Erythroblast (primary cell): ENCODE results near the gene CDK5R2.

Experiments used
- GATA1 ChIP-seq: IDR thresholded peaks from 2 replicates; pipeline ENCODE4 v1.6.1; 2011; ENCODE audit warnings: low read depth, mild to moderate bottlenecking, control low read depth, low read length, moderate library complexity
- POLR2A ChIP-seq: IDR thresholded peaks from 2 replicates; pipeline ENCODE4 v1.6.1; 2011; ENCODE audit warnings: mild to moderate bottlenecking, low read length

GRCh38 chr2:218999021-218999880, 39.8 kb downstream of the CDK5R2 start:
- TF ChIP-seq POLR2A (no peak), GATA1 (no peak)
